Superior temporal gyrus (tissue), 1 donor: Measurements from ENCODE around the gene STAT2.
"Not testable (repeated sequence)": the region's sequence is repeated elsewhere in the genome, so short reads cannot be mapped to it uniquely, and the experiment has no call there.

Source experiments
- DNase-seq: peaks from one replicate; pipeline ENCODE4 v3.0.0-alpha.2; 2016; ENCODE audit errors: extremely low spot score

STAT2 gene

GRCh38 chr12:56359851-56360767, at the start of gene STAT2:
Gene STAT2, minus strand, starts transcription at chr12:56360107. Its CDS starts 3,536 bp downstream, at chr12:56356571.
- DNase-seq: peak; percentile 99

GRCh38 chr12:56408799-56409417, 49.0 kb upstream of the STAT2 start:
- DNase-seq: no peak

GRCh38 chr12:56404227-56404626, 44.3 kb upstream of the STAT2 start:
- not testable (repeated sequence) for DNase-seq

- not testable (repeated sequence) for DNase-seq
Observed at GRCh38 chr12:56401612-56402011, 41.7 kb upstream of the STAT2 start.

- not testable (repeated sequence) for DNase-seq
Observed at GRCh38 chr12:56401125-56401524, 41.2 kb upstream of the STAT2 start.

- not testable (repeated sequence) for DNase-seq
Observed at GRCh38 chr12:56399466-56399865, 39.6 kb upstream of the STAT2 start.

- no peak for DNase-seq
Observed at GRCh38 chr12:56398324-56398723, 38.4 kb upstream of the STAT2 start.

- no peak for DNase-seq
Observed at GRCh38 chr12:56392331-56392730, 32.4 kb upstream of the STAT2 start.

GRCh38 chr12:56391721-56392120, 31.8 kb upstream of the STAT2 start:
- no peak for DNase-seq

GRCh38 chr12:56389412-56389811, 29.5 kb upstream of the STAT2 start:
- no peak for DNase-seq

GRCh38 chr12:56387152-56387736, 27.3 kb upstream of the STAT2 start:
- no peak for DNase-seq

- no peak for DNase-seq
Observed at GRCh38 chr12:56385873-56386272, 26.0 kb upstream of the STAT2 start.

GRCh38 chr12:56382611-56383010, 22.7 kb upstream of the STAT2 start:
- DNase-seq: no peak

- DNase-seq: no peak
Observed at GRCh38 chr12:56377989-56378316, 18.0 kb upstream of the STAT2 start.

- no peak for DNase-seq
Observed at GRCh38 chr12:56377310-56377988, 17.5 kb upstream of the STAT2 start.

- no peak for DNase-seq
Observed at GRCh38 chr12:56375598-56376434, 15.9 kb upstream of the STAT2 start.

GRCh38 chr12:56374726-56375597, 15.1 kb upstream of the STAT2 start:
- DNase-seq: no peak

GRCh38 chr12:56373515-56373914, 13.6 kb upstream of the STAT2 start:
- no peak for DNase-seq

GRCh38 chr12:56366948-56367347, 7.0 kb upstream of the STAT2 start:
- no peak for DNase-seq
